SW480 (cell line): Measurements from ENCODE around the gene PPP1R27.

Experiments used
- DNase-seq: peaks from one replicate; pipeline ENCODE4 v3.0.0-alpha.2; 2016; ENCODE audit warnings: low spot score

PPP1R27 gene

DNA sequence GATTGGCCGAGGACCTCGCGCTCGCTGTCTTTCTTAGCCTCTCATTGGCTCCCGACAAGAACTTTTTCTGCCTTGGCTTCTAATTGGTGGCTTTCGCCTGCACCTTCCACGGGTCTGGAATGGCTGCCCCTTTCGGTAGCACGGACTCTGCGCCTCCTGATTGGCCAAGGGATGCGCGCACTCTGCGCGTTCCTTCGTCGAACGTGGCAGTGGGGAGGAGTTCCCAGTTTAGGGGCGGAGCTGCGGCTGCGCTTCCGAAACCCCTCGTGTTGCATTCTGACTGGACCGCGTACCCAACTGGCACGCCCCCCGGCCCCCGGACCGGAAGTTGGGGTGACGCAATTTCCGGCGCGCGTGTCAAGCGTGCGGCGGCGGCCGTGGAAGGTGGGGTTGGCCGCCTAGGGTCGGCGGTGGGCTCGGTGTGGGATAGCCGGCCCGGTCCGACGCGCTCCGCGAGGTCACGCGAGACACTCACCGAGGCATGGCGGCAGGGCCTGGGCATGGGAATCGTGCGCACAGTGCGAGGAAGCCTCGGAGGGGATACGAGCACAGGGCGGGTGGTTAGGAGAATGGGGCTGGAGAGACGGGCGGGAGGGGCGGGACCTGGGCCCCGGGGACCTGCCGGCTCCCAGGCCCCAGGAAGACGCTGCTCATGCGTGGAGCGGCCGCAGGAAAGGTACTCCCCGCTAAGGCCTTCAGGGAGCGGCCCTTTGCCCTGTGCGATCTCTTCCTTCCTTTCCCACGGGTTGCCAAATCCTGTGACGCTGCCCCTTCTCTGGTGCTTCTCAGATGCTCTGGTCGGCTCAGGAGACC lies 26.1 kb upstream of the PPP1R27 start:
- peak; percentile 100 for DNase-seq

DNA sequence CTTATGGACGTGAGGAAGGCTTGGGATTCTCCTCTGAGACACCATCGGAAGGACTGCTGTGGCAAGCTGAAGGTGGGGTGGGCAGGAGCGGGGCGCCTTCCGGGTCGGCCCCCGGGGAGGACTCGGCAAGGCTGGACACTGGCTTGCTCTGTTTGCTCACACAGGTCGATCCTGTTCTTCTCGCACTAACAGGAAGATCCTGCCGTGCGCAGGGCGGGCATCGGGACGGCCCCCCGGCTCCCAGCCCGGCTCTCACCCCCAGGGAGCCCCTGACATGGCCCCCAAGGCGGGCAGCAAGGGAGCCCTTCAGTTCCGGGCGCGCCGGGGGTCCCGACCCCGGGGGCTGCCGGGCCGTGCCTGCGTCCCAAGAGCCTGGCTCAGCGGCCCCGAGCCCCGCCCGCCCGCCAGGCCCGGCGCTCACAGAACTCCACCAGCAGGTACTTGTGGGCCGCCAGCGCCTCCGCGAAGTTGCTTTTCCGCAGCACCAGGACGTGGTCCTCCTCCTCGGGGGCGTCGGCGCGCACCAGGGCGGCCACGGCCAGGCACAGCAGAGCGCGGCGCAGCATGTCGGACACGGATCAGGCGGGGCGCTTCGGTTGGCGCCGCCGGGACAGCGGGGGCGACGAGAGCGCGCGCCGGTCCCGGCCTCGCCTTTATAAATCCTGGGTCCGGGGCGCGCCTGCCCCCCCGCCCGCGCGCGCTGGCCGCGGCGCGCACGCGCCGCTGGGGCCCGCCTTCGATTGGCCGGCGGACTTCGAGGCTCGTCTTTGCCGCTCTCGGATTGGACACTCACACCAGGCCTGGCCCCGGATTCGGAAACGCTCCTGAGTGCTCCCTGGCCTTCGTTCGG lies 25.3 kb upstream of the PPP1R27 start, which contains the start of gene P4HB:
TSS of gene P4HB (minus strand) at position 630 of the 850 bp plus-strand sequence. CDS start at position 566, 64 bp downstream.
- DNase-seq, result no peak

DNA sequence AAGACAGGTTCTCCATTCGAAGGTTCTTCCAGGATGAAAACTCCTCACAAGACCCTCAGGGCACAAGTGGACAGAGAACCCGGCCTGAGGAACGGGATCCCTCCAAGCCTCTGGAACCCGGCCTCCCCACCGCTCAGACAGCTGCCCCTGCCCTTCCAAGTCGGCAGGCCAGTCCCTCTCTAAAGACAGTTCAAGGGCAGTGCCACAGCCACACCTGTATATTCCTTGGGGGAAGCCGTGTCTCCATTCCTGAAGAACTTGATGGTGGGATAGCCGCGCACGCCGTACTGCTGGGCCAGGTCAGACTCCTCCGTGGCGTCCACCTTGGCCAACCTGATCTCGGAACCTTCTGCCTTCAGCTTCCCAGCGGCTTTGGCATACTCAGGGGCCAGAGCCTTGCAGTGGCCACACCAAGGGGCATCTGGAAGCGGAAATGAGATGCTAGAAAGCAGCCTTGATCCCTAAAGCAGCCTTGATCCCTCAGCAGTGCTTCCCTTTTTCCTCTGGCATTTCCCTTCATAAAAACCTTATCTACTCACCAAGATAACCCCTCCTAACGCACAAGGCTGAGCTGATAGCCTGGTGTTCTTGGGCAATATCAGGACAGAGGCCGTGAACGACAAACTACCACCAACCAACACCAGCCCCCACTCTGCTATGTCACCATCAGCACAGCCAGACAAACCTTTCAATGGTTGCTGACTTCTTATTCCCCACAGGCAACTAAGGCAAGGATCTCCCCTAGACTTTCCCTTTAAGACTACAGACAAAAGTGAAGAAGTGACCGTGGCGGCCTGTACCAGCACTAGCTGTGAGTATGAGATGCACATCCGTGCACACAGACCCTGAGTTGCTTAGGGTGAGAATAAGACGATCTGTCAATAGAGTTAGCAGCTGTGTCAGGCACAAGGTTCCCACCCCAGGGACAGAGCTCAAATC lies 24.4 kb upstream of the PPP1R27 start:
- DNase-seq, result no peak

DNA sequence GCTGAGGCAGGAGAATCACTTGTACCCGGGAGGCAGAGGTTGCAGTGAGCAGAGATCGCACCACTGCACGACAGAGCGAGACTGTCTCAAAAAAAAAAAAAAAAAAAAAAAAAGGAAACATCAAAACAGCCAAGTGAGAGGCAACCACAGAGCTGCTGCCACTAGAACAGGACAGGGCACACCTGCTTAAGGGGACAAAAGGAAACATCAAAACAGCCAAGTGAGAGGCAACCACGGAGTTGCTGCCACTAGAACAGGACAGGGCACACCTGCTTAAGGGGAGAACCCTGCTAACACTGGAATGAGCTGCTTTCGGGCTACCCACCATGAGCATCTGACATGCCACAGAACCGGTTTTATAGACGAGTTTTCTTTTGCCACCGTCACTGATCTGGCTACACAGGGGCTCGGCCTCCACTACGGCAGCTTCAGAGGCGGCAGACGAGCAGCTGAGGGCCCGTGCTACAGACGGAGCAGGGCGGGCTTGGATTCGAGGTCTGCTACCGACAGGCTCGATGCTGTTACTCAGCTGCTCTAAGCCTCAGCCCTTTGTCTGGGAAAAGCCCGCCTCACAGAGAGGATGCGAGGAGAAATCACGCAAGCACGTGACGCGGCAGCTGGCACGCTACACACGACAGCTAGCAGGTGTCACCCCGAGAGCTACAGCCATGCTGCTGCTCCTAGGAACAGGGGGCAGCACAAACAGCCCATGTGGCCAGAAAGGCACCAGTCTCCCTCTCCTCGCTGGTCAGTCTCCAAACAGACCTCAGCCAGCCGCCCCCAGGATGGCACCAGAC lies 23.5 kb upstream of the PPP1R27 start:
- no peak for DNase-seq

DNA sequence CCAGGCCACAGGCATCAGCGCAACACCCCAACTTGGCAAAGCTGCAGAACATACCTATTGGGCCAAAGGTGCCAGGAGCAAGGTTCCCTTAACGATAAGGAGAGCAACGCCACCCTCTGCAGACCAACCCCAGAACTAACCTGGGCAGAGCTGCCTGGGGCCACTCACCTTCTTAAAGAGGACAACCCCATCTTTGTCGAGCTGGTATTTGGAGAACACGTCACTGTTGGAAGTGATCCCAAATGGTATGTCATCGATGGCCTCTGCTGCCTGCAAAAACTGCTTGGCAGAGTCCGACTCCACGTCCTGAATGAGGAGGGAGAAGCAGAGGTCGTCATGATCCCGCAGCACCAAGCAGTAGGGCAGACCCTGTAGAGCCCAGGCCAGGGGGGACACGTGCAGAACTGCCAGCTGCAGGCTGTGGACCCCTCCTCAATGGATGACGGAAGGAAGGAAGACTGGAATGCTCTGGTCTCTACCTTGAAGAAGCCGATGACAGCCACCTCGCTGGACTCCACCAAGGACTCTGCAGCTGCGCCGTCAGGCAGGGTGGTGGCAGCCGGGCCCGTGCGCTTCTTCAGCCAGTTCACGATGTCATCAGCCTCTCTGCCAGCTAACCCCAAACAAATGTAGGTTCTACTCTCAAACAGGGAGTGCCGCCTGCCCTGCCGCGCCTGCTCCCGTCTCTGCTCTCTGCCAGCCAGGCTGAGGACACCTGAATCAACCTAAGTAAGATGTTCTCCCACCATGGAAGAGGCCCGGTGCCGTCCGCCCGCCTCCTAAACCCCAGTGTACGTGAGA lies 20.3 kb upstream of the PPP1R27 start:
- no peak for DNase-seq

DNA sequence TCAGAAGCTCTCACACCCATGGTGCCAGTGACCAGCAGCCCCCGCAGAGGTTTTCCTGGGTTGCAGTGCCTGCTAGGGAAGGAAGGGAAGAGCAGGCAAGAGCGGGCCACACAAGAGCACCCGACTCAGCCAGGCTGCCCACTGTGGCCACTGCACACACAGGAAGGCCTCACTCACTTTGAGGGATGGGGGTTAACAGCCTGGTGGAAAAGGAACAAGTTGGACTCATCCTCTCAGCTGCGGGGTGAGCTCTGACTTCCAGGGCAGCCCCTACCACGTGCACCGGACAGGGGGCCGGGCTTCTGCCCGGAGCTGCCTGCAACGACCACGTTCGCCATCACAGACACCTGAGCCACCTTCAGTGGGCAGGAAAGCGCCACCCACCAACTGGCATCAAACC lies 17.4 kb upstream of the PPP1R27 start:
- no peak for DNase-seq

DNA sequence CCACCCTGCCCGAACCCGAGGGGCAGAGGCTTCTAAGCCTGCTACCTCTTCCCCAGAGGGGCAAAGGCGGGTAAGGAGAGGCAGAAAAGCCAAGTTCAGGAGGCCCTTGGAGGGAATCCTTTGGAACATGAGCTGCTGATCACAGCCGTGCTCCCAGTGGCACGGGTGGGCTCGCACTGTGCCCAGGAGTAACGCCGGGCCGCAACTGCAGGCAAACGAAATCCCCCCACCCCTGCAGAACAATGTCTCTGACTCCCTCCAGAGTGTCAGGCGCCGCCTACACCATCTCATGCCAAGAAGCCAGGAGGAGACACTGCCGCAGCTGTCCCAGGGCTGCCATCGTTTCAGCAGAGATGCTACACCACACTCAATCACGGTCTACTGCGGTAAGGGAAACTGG lies 16.6 kb upstream of the PPP1R27 start:
- no peak for DNase-seq

DNA sequence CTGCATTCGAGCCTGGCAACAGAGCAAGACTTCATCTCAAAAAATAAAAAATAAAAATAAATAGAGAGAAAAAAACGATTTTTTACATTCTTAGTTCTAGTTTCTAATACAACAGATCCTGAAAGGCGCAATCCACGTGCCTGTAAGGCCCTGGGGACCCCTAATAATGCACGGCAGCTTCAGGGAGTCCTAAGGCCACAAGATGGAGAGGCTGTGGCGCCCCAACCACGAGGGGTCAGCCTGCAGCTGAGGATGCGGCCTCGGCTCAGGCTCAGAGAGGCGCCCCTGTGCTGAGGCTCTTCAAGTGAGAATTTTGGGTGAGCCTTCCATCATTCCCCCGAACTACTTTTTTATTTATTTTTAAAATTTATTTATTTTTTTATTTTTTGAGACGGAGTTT lies 14.6 kb upstream of the PPP1R27 start:
- DNase-seq, result no peak

DNA sequence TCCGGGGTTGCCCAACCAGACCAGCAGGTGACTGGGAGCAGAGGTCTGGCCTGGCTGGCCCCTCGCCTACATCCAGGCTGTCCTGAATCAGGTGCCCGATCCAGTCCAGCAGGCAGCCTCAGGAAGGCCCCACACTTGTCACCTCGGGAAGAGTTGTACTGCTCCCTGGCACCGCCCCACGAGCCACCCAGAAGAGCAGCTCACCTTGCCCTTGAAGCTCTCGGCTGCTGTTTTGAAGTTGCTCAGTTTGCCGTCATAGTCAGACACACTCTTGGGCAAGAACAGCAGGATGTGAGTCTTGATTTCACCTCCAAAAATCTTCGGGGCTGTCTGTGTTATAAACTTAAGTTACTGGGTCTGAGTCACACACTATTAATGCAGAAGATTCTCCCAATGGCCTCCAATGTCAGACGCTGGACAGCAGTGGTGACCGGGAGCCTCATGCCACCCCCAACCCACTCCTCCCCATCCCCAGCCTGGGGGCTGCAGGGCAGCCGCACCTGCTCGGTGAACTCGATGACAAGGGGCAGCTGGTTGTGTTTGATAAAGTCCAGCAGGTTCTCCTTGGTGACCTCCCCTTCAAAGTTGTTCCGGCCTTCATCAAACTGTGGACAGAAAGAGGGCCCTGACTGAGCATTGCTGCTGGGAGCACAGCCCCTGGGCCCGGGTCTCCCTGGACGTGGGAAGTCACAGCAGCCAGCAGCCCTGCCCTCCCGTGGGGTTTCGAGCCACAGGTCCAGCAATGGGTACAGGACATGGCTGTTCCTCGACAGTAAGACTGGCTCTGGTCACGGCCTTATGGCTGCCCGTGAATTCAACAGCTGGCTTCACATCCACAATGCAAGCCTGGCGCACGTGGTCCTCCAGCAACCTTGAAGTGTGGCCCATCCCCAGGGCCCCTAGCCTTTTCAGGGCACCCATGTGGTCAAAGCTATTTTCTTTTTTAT lies 12.2 kb upstream of the PPP1R27 start:
- no peak for DNase-seq

DNA sequence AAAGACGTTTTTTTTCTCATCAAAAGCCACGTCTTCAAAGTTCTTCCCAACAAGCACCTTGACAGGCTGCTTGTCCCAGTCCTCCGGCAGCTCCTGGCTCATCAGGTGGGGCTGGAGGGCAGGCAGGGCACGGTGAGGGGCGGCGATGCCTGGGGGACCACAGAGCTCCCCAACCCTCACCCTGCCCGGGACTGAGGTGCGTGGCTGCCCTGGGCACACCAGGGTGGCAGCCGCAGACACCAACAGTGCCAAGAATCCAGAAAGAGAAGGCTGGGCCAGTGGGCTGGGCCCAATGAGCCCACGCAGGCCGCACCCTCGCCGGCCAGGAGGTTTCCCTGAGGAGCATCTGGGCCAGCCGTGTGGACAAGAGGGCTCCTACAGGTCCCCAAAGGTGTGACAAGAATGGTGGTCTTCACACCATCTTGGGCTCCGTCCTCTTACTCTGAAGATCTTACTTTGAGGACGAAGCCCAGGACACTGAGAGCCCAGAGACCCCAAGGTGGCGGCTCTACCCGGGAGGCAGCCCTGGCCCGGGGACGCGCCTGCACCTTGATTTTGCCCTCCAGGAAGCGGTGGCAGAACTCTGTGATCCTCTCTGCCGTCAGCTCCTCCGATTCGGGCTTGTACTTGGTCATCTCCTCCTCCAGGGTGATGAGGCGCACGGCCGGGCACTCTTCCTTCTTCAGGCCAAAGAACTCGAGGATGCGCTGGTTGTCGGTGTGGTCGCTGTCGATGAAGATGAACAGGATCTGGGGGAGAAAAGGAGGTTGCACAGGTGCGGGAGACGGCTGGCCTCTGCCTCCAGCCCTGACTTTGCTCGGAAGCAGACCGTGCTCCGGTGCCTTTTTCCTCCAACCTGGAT lies 11.3 kb upstream of the PPP1R27 start:
- no peak for DNase-seq

DNA sequence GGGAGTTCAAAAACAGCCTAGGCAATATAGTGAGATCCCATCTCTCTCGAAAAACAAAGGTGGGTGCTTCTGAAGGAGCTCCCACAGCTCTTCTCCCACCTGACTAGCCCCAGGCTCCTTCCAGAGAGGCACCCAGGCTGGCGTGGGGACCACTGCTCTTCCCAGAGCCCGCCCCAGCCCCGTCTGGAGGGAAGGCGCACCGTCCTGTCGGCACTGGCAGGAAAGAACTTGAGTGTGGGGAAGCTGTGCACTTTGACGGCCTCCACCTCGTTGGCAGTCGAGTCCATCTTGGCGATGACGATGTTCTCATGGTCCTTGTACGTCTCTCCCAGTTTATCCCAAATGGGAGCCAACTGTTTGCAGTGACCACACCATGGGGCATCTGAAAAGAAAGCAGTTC lies 10.5 kb upstream of the PPP1R27 start:
- no peak for DNase-seq

DNA sequence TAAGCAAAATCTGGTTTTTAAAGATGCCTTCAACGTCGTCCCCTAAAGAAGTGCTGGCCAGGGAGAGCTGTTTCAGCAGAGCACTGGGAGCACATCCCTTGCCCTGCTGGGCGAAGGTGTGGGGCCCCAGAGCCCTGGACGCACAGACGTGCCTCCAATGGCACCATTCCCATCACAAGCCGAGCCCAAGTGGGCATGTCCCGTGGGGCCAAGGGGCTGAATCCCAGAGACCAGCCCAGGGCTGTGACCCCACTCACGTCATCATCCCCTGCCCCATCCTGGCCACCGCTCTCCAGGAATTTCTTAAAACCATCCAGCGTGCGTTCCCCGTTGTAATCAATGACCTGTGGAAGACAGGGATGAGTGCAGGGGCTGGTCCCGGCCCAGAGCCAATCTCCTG lies 10.0 kb upstream of the PPP1R27 start:
- DNase-seq, result no peak

DNA sequence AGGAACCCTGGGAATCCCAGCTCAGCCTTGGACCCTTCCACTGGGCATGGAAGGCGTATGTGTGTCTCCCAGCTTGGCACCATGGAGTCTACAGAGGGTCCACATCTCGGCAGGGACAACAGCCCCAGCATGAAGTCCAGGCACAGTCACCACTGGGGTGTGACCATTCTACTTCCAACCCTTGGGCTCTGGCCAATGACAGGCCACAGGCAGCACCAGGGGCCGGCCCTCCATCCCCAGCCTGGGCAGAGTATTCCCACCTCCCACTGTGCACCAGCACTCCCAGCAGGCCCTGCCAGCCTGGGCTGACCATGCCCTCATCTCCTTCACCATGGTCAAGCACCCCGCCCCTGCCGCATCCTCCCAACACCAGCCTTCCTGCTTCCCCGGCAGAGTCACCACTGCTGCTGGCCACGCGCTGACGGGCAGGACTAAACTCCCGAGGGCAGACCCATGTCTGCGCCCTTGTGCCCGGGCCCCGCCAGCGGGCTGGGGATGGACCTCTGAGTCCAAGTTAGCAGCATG lies 9.5 kb upstream of the PPP1R27 start:
- no peak for DNase-seq

DNA sequence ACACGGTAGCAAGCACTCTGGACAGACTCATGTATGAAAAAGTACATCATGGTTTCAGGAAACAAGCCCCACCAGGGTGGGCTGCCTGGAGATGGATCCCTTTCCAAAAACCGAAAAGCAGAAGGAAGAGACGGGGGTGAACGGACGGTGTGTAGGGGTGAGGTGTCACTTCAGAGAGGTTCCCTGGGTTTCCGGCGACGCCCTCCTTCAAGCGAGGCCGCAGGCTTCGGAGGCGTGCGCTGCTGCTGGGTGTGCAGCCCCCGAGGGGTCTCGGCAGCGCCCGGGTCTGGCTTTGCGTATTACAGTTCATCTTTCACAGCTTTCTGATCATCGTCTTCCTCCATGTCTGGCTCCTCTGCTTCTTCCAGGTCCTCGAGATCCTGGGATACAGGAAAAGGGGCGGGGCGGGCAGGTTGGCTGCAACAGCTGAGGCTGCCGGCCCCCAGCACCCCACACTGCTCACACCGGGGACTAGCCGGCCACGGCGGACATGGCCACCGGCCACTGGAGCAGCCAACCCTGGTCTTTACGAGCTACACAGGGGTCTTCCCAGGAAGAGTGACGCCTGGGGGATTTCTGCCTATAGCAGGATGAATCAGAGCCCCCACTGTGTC lies 9.0 kb upstream of the PPP1R27 start:
- DNase-seq, result no peak

DNA sequence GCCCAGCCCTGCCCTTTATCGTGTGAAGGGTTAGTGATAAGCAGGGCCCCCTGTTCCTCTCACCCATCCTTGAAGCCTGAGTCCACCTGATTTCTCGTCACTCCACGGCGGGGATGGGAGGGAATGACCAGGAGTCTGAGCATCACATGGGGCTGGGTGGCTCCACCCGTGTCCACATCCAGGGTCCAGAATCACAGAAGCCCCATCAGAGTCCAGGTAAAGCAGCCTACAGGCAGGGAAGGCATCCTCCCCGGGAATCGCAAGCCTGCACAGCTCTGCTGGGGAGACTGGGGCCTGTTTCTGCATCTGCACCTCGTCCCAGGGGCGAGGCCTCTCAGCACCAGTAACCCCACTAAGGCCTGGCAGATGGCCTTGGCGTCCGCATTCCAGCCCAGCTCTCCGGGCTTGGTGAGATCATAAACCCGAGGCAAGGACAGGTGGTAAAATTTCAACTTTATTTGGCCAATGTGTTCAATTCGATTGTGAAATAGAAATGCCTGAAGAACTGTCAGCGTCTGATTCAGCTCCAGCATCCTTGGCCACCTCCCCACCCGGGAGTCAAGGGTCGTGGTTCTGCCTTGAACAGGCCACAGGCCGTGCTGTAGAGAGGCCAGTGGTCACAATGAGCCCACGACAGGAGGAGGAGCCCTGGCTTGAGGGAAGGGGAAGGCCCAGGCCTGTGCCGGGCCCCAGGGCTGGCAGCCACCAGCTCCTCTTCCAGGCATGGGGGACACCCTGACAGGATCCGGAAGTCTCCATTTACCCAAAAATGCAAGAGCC lies 8.1 kb upstream of the PPP1R27 start:
- no peak for DNase-seq

DNA sequence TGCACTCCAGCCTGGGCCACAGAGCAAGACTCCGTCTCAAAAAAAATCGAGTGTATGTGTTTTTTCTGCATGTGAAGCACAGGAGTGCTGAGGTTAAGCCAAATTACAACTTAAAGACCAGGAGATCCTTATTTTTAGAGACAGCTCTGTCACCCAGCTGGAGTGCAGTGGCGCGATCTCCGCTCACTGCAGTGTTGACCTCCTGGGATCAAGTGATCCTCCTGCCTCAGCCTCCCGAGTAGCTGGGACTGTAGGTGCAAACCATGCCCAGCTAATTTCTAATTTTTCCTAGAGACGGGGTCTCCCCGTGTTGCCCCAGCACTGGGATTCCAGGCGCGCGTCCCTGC lies 7.5 kb upstream of the PPP1R27 start:
- no peak for DNase-seq

DNA sequence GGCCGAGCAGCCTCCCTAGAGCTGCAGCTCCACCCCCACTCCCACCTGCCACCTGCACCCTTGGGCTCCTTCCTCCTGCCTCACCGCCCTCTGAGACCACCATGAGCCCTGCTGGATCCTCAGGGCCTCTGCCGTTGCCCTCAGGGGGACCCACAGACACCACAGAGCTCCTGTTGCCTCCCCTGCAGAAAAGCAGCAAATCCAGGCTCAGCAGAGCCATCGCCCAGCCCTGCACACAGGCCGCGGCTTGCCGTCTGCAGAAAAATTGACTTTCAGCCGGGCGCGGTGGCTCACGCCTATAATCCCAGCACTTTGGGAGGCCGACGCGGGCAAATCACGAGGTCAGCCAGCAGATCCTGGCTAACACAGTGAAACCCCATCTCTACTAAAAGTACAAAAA lies 7.0 kb upstream of the PPP1R27 start:
- no peak for DNase-seq
